ENCODE results near the gene SEMA6D.

DNA sequence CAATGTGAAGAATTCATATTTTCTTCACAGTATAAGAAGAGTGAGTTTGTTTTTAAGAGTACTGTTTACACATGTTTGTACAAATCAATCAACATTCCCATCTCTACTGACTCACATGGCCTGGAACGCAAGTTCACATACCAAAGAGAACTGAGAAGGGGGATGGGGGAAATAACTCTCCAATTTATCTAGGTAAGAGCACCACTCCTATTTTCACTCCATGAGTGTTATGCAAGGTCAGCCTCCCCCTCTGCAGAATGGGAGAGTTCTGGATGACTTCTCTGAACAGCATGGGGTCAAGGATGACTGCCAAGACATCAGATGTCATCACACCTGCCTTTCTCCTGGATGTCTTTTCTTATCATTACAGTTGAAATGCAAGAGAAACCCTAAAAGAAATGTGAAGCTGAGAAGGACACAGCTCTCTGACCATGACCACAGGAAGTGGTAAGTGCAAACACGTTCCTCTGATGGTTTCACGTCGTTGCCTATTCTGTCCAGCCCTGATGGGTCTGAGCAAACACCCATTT lies 95.2 kb downstream of the SEMA6D start:
- TF ChIP-seq, protein P1, sequence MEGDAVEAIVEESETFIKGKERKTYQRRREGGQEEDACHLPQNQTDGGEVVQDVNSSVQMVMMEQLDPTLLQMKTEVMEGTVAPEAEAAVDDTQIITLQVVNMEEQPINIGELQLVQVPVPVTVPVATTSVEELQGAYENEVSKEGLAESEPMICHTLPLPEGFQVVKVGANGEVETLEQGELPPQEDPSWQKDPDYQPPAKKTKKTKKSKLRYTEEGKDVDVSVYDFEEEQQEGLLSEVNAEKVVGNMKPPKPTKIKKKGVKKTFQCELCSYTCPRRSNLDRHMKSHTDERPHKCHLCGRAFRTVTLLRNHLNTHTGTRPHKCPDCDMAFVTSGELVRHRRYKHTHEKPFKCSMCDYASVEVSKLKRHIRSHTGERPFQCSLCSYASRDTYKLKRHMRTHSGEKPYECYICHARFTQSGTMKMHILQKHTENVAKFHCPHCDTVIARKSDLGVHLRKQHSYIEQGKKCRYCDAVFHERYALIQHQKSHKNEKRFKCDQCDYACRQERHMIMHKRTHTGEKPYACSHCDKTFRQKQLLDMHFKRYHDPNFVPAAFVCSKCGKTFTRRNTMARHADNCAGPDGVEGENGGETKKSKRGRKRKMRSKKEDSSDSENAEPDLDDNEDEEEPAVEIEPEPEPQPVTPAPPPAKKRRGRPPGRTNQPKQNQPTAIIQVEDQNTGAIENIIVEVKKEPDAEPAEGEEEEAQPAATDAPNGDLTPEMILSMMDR (IDR thresholded peaks at IDR 0.05): no peak
- TF ChIP-seq POLR2AphosphoS5 (IDR thresholded peaks at IDR 0.05; ENCODE audit: low read depth, low read length): no peak

Data from Panc1 (cell line).